GM21723 (cell line): ENCODE data around the gene SRC.

Experiments used
- ATAC-seq: cut with Tn5 transposase; IDR thresholded peaks from one replicate; pipeline ENCODE4 v1.9.1; 2021; ENCODE audit warnings: mild to moderate bottlenecking, moderate library complexity; ENCODE audit not compliant: unreplicated experiment

SRC gene

GRCh38 chr20:37445041-37445440 is 99.1 kb downstream of the SRC start:
- ATAC-seq: no peak

GRCh38 chr20:37446286-37447032 is 100.5 kb downstream of the SRC start:
- no peak for ATAC-seq

GRCh38 chr20:37447688-37448087 is 101.7 kb downstream of the SRC start:
- no peak for ATAC-seq

- no peak for ATAC-seq
These were observed 103.3 kb downstream of the SRC start for GRCh38 chr20:37449276-37449675.

- ATAC-seq: no peak
These were observed 104.4 kb downstream of the SRC start for GRCh38 chr20:37450344-37450743.

- no peak for ATAC-seq
These were observed 105.7 kb downstream of the SRC start for GRCh38 chr20:37451616-37452015.

- ATAC-seq: no peak
These were observed 106.3 kb downstream of the SRC start for GRCh38 chr20:37452236-37452635.

- ATAC-seq: no peak
These were observed 107.3 kb downstream of the SRC start for GRCh38 chr20:37453288-37453687.

- ATAC-seq: no peak
These were observed 107.9 kb downstream of the SRC start for GRCh38 chr20:37453836-37454235.

GRCh38 chr20:37454636-37455385 is 108.9 kb downstream of the SRC start:
- no peak for ATAC-seq
